Measurements from ENCODE around the gene RMDN2. TPM values are rescaled to one million over a fixed set of nuclear protein-coding genes. Genes with fewer than 3 reads are reported as not detected.

The RMDN2 gene
- polyA plus RNA-seq, 3 donors: 7.0 to 14.3 (median 10.7) TPM

DNA sequence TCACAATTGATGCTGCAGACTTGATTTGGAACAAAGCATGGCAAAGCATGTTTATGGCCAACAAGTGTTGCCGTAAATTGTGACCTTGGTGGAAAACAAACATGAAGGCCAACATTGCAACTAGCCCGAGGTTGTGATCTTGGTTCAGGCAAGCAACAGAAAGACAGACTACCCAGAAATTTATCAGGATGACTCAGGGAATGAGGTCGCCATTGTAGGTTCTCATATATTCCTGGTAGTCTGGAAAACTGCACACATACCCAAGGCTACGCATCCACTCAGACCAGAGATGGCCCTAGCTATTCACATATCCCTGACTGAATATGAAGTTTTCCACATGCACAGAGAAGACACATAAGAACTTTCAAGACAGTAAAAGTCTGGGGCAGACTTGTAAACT is 120.7 kb downstream of the RMDN2 start:
- WGBS (ENCODE audit: insufficient coverage): 100% methylated on average over 2 of the region's 4 CpGs
- no peak for DNase-seq

DNA sequence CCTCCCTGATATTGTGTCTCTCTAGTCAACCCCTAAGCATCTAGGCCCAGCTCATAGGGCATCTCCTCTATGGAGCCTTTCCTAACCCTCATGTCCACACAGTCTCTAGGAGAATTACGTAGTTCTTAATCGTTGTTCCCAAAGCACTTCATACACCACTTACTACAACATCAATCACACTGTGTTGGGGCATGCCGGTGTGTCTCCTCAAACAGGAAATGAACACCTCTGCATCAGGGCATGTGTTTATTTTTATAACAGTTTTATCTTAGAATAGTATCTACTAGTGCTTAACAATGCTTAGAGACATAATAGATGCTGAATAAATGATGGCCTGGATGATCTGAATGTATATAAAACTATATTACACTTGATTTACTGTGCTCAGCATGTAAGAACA is 131.1 kb downstream of the RMDN2 start:
- no peak overlapping the region for H2AFZ ChIP-seq (ENCODE audit: insufficient read depth, low read depth, low read length, poor library complexity, severe bottlenecking)

More for the DNA sequence above, 120.7 kb downstream of the RMDN2 start:
- Histone ChIP-seq H3K36me3 (replicated peaks in 1 of 2; ENCODE audit: control insufficient read depth in 1 of 2, insufficient read depth in 2 of 2, low read length in 2 of 2) (no peaks in the 10 kb centered on the region), H3K9me3 (replicated peaks in 1 of 2; ENCODE audit: control insufficient read depth in 1 of 2, insufficient read depth in 1 of 2, low read length in 2 of 2) (no peaks in the 10 kb centered on the region), H3K4me2 (replicated peaks; ENCODE audit: extremely low read depth, low read length, poor library complexity, severe bottlenecking) (no peak overlapping the region), H3K9ac (ENCODE audit: insufficient read depth, low read length, poor library complexity, severe bottlenecking) (no peak overlapping the region), H3K4me3 (replicated peaks in 1 of 3; ENCODE audit: low read depth in 2 of 3, low read length in 3 of 3) (no peak overlapping the region), H3K27me3 (ENCODE audit: control insufficient read depth in 2 of 2, insufficient read depth in 2 of 2, low read length in 2 of 2) (peaks cover 3 to 4% of the 10 kb centered on the region in 2 donors), H3K27ac (ENCODE audit: low read depth in 1 of 2, low read length in 2 of 2) (no peak overlapping the region), H3K4me1 (ENCODE audit: control insufficient read depth in 1 of 2, insufficient read depth in 2 of 2, low read length in 2 of 2) (no peaks in the 10 kb centered on the region), H4K20me1 (ENCODE audit: insufficient read depth, low read length) (no peaks in the 10 kb centered on the region), H2AFZ (ENCODE audit: insufficient read depth, low read depth, low read length, poor library complexity, severe bottlenecking) (no peak overlapping the region), H3K79me2 (ENCODE audit: insufficient read depth, low read length) (no peaks in the 10 kb centered on the region)
- peaks cover 0 to 9% (median 2%) of the 10 kb centered on the region in 7 donors for H3K9me3 Mint-ChIP-seq
- no peaks in the 10 kb centered on the region for H3K36me3 Mint-ChIP-seq
- no peak overlapping the region for H3K27ac Mint-ChIP-seq
- H3K27me3 Mint-ChIP-seq (ENCODE audit: low read depth in 3 of 3): peaks cover 5 to 19% (median 17%) of the 10 kb centered on the region in 3 donors
- peaks cover 2% of the 10 kb centered on the region for H3K4me1 Mint-ChIP-seq
- intact Hi-C loops (cut with micrococcal nuclease): no loop called here
- H3K4me3 Mint-ChIP-seq: no peak overlapping the region
- TF ChIP-seq, protein P1, sequence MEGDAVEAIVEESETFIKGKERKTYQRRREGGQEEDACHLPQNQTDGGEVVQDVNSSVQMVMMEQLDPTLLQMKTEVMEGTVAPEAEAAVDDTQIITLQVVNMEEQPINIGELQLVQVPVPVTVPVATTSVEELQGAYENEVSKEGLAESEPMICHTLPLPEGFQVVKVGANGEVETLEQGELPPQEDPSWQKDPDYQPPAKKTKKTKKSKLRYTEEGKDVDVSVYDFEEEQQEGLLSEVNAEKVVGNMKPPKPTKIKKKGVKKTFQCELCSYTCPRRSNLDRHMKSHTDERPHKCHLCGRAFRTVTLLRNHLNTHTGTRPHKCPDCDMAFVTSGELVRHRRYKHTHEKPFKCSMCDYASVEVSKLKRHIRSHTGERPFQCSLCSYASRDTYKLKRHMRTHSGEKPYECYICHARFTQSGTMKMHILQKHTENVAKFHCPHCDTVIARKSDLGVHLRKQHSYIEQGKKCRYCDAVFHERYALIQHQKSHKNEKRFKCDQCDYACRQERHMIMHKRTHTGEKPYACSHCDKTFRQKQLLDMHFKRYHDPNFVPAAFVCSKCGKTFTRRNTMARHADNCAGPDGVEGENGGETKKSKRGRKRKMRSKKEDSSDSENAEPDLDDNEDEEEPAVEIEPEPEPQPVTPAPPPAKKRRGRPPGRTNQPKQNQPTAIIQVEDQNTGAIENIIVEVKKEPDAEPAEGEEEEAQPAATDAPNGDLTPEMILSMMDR (IDR thresholded peaks at IDR 0.05): no peak

More for the DNA sequence above, 131.1 kb downstream of the RMDN2 start:
- no CpG with 5 or more reads among the region's 3 CpGs for WGBS (ENCODE audit: insufficient coverage)
- no peak for DNase-seq
- no peak overlapping the region for H3K27ac ChIP-seq (ENCODE audit: low read depth in 1 of 2, low read length in 2 of 2)
- peaks cover 8 to 11% of the 10 kb centered on the region in 2 donors for H3K4me1 ChIP-seq (ENCODE audit: control insufficient read depth in 1 of 2, insufficient read depth in 2 of 2, low read length in 2 of 2)
- intact Hi-C loops (cut with micrococcal nuclease): no loop called here
- no peak overlapping the region for H3K9ac ChIP-seq (ENCODE audit: insufficient read depth, low read length, poor library complexity, severe bottlenecking)
- TF ChIP-seq, protein P1 (IDR thresholded peaks at IDR 0.05): no peak
- no peak overlapping the region for H3K4me2 ChIP-seq (replicated peaks; ENCODE audit: extremely low read depth, low read length, poor library complexity, severe bottlenecking)
- Mint-ChIP-seq H3K27me3 (ENCODE audit: low read depth in 3 of 3) (peaks cover 2 to 14% (median 10%) of the 10 kb centered on the region in 3 donors), H3K36me3 (peaks cover 0 to 3% of the 10 kb centered on the region in 2 donors), H3K27ac (no peak overlapping the region), H3K9me3 (peaks cover 0 to 2% (median 0%) of the 10 kb centered on the region in 7 donors), H3K4me1 (peaks cover 11% of the 10 kb centered on the region), H3K4me3 (no peak overlapping the region)
- no peak overlapping the region for H3K4me3 ChIP-seq (replicated peaks in 1 of 3; ENCODE audit: low read depth in 2 of 3, low read length in 3 of 3)
- no peaks in the 10 kb centered on the region for H3K36me3 ChIP-seq (replicated peaks in 1 of 2; ENCODE audit: control insufficient read depth in 1 of 2, insufficient read depth in 2 of 2, low read length in 2 of 2)
- no peaks in the 10 kb centered on the region for H3K79me2 ChIP-seq (ENCODE audit: insufficient read depth, low read length)
- peaks cover 3 to 6% of the 10 kb centered on the region in 2 donors for H3K27me3 ChIP-seq (ENCODE audit: control insufficient read depth in 2 of 2, insufficient read depth in 2 of 2, low read length in 2 of 2)
- no peaks in the 10 kb centered on the region for H3K9me3 ChIP-seq (replicated peaks in 1 of 2; ENCODE audit: control insufficient read depth in 1 of 2, insufficient read depth in 1 of 2, low read length in 2 of 2)
- H4K20me1 ChIP-seq (ENCODE audit: insufficient read depth, low read length): no peaks in the 10 kb centered on the region

Data from CD14-positive monocyte (primary cell).